ENCODE data around the gene GPR61. TPM values are rescaled to one million over a fixed set of nuclear protein-coding genes. Genes with fewer than 3 reads are reported as not detected.

The GPR61 gene
- polyA plus RNA-seq, 5 donors, result 0.27 to 1.7 (median 0.40) TPM

DNA sequence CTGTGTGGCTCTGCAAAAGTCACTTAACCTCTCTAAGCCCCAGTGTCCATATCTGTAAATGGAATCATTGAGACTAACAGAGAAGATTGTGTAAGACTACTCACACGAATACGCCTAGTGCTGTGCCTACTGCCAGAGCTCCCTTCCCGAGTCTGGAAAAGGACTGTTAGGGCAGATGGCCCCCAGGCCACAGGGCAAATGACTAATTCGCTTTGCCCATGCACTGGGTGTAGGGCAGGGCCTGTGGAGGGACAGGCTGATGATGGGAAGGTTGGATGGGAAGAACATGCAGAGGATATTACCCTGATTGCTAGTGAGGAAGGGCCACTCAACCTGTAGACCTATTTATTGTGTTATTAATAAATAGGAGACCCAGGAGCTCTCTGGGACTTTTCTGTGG is 4.2 kb upstream of the GPR61 start:
- no peak for DNase-seq

DNA sequence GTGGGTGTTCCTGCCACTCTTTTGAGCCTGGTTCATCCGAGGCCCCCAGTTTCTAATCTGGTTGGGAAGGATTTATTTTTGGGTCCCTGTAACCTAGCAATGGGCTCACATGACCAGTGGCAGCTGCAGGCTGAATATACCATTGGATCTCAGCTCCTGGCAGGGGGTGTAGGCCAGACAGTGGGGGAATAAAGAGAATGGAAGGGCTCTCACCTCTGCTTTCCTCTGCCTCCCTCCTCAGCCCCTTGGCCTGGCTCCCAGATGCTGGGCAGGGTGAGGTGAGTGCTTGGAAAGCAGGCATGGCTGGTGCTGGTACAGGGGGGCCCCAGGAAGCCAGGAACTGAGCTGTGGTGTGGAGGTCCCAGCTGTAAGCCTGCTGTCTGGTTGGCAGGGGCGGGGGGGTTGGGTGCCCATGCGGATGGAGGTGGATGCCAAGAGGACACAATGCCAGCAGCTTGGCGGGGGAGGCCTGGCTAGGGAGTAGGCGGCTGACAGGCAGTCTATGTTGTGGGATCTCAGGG is 3.6 kb upstream of the GPR61 start:
- DNase-seq, result no peak

DNA sequence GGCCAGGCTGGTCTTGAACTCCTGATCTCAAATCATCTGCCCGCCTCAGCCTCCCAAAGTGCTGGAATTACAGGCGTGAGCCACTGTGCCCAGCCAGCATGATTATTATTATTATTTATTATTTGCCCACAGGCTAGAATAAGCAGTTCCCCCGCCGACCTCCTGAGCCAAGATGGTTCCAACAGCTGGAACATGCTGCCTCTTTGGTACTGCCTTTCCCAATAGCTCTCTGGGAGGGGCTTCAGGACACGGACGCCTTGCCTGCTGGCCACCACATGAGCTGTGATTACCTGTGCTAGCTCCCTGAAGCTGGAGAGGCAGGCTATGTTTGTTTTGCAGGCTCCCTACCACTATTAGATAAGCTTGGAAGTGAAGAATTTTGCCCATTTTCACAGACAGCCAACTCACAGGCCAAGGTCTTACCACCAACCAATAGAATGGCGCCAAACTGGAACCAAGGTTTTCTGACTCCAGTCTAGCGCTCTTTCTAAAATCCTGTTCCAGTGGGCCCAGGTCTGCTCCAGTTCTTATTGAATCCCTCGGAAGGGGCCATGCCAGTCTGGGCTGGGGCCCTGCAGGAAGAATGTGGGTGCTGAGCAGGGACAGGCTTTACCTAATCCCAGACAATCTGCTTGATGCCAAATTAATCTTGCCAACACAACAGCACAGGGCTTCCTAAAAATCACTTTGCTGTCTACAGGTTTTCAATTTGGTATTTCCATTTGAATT is 2.1 kb upstream of the GPR61 start:
- no peak for DNase-seq

DNA sequence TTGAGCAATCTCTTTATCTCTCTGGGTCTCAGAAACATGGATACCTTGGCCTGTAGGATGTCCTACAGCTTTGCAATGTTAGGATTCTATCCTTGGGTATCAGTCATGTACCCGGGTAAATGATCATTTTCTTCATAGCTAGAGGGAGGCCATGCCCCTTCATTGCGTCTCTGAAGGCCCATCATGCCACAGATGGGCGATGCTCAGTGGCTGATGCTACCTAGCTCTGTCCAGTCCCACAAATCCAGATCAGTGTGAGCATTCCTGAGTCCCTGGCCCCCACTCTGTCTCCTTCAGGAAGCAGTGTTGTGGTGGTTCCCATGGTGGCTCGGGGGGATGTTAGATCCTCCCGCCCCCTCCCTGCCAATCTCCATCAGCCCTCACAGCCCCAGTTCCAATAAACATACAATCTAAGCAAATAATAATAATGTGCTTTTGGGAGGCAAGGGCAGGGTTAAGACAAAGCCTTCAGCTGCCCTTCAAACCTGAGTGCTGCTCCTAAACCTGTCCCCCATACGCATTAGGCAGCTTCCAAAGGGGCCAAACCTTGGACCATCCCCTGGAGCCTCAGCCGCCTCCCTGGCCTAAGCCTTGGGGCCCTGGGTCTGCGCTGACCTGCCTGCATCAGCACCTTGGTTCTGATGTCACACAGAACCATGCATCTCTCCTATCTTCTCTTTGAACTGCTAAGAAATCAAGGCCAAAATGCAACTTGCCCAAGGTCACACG is 681 bp upstream of the GPR61 start:
- DNase-seq, result no peak

DNA sequence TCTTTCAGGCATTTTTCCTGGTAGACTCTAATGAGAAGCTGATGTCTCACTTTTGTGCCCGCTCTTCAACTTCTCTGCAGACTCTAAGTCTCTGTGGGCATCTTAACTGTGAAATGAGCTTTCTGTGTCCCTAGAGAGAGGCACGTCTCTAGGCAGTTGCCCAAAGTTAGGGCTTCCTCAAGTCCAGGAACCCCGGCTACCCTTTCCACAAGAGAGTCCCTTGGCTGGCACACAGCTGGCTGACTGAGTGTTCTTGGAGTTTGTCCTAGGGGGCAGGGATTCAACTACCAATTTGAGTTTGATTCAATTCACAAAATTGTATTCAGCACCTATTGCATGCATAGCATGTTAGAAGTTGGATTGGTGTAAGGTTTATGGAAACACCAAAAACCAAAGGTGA is 1.4 kb downstream of the GPR61 start:
- no peak for DNase-seq

DNA sequence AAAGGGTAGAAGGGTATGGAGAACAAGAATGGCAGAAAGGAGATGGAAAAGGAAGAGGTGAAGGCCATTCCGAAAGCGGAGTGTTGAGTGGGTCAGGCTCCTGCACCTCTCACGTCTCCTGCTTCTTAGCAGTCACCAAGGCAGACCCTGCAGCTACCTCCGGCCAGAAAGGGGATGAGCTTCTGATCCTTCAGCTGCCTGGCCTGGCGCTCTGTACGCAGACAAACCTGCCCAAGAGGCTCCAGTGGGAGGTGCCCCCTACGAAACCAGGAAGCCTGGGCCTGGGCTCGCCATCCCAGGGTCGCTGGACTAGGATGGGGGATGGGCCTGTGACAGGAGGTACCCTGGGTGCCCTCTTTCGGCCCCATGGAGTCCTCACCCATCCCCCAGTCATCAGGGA is 3.0 kb downstream of the GPR61 start:
- no peak for DNase-seq

DNA sequence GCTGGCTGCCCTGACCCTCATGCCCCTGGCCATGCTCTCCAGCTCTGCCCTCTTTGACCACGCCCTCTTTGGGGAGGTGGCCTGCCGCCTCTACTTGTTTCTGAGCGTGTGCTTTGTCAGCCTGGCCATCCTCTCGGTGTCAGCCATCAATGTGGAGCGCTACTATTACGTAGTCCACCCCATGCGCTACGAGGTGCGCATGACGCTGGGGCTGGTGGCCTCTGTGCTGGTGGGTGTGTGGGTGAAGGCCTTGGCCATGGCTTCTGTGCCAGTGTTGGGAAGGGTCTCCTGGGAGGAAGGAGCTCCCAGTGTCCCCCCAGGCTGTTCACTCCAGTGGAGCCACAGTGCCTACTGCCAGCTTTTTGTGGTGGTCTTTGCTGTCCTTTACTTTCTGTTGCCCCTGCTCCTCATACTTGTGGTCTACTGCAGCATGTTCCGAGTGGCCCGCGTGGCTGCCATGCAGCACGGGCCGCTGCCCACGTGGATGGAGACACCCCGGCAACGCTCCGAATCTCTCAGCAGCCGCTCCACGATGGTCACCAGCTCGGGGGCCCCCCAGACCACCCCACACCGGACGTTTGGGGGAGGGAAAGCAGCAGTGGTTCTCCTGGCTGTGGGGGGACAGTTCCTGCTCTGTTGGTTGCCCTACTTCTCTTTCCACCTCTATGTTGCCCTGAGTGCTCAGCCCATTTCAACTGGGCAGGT is 3.8 kb downstream of the GPR61 start:
- no peak for DNase-seq

DNA sequence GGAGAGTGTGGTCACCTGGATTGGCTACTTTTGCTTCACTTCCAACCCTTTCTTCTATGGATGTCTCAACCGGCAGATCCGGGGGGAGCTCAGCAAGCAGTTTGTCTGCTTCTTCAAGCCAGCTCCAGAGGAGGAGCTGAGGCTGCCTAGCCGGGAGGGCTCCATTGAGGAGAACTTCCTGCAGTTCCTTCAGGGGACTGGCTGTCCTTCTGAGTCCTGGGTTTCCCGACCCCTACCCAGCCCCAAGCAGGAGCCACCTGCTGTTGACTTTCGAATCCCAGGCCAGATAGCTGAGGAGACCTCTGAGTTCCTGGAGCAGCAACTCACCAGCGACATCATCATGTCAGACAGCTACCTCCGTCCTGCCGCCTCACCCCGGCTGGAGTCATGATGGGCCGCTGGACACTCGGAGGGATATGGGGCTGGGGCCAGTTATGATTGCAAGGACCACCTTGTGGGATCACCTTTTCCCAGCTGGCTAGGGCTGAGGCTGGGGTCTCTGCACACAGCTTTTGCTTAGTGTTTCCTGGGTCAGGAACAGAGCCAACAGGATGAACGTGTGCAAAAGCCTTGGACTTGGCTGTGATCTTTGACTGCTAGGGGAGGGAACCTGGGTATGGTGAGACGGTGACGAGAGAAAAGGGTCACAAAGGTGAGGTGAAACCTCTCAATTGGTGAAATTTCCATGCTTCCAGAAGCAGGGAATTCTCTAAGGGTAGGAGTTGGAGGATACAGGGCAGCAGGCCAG is 4.5 kb downstream of the GPR61 start:
- DNase-seq, result no peak

DNA sequence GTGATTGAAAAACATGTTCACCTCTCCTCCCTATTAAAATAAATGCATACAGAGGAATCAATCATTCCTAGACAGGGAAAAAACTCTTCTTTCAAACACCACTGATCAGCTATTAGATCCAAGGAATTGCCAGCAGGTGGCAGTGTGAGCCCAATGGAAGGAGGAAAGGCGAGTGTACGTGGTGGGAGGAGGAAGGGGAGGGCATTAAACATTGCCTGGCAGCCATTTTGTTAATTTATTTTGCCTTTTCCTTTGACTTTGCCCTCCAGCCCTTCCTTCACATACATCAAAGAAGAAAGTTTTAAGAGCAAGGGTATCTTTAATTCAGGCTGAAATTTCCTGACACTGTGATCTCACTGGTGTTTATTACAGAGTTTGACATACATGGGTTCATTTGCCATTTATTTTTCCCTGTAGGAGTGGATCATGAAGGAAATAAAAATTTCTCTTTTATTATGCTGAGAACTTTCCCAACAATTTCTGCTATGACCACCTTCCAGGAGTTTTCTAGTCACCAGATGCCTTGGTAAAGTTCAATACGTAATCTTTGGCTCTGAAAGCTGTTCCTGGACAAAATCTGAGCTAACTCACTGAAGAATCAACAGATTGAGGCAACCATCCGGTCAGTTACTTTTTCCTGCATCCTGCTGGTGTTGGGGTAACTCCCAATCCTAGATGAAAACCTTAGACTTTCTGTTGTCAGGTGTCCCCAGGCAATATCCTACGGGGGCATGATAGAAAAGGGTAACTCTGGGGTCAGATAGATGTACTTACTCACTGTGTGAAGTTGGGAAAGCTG is 6.8 kb downstream of the GPR61 start:
- DNase-seq, result peak; percentile 78 to 89

DNA sequence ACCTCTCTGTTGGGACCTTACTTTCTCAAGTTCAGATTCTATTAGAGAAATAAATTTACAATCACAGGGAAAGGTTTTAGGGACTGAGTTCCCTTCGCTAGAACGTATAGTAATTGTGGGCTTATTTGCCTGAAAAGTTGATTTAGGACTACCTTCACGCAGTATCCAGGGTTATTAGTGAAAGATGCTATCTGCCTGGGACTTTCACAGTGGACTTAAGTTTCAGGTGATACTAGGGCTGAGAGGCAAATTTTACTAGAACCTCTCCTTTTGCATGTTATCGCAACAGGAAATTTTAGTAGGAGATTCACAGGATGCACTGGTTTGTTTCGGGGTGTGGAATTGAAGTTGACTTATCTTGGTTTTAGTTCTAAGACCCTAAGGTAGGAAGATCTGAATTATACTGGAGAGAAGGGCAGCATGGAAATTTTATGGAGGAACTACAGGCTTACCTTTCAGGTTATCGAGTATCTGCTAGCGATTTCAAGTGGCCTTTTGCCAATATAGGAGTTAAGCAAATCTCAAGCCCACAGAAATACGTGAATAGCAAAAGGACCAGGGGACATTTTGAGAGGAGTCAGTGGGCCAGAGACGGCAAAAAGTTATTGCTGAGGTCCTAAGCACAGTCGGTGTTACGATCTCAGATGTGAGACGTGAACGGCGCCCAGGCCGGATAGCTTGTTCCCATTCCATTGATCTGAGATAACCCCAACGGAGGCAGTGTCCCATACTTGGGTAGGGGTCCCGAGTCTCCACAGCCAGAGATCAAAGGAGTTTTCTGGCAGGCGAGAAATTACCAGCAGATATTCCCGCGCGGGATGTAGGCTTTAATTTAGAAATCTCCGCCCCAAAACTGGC is 8.0 kb downstream of the GPR61 start:
- DNase-seq, result no peak

DNA sequence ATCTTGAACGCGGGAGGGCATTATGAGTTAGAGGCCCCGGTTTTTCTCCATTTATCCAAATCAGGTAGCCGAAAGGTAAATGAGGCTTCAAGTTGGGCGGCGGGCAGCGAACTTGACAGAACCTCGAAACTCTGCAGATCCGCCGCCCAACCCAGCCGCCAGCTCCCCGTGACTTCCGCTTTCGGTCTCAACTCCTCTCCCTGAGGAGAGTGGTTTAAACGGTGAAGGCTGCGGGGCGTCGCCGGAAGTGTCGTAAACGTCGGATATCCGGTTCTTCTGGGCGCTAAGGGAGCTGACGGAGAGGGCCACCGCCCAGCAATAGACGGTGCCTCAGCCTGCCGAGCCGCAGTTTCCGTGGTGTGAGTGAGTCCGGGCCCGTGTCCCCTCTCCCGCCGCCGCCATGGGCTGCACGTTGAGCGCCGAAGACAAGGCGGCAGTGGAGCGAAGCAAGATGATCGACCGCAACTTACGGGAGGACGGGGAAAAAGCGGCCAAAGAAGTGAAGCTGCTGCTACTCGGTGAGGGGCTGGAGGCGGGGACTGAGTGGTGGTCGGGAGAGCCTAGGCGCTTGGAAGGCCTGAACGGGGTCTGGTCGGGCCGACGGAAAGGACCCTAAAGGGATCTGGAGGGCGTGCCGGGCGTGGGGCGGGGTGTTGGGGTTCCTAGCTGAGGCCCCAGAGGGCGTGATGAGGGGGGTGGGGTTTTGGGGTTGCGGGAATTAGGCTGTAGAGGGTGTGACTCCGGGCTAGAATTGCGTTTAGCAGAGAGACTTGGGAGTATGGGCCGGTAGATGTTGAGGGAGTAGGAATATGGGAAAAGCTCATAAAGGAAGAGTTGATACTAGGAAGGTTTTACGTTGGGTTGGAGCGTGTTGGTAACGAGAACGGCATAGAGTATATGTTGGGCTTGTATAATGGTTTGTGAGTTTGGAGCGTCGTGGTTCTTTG is 8.9 kb downstream of the GPR61 start, which contains the start of gene GNAI3:
Gene GNAI3, plus strand, starts transcription at position 295 of the 947 bp plus-strand sequence. Its CDS starts 106 bp downstream, at position 401.
- peak; percentile 94 to 96 for DNase-seq

DNA sequence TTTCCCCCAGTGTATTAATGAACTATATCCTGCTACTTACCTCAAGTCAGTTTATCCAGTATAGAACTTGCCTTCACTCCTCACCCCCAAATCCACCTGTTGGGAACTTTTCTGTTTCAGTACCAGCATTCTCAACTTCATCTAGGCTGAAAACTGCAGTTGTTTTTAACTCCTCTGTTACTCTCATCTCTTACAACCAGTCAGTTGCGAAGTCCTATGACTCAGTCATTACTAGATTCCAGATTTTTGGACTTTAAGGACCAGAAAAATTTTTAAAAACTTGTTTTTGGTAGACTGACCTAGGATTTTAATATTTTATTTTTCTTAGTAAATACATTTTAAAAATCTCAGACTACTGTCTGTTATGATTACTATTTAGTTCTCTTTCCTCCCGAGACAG is 16.9 kb downstream of the GPR61 start:
- no peak for DNase-seq

DNA sequence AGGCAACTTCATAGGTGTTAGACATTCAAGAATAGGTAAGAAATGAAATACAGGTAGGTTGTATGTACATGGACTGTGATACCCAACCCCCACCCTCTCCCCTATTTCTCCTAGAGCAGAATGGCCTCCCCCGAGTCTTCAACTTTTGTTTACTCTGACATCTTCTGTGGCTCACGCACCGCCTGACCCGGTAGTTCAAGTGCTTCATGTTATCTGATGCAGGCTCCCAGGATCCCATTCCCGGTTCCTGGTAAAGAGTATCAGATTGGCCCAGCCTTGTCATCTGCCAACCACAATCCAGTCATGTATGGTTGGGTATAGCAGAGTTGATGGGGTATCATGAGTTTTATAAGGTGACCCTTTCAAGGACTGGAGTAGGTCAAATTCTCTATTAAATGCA is 17.8 kb downstream of the GPR61 start:
- DNase-seq, result no peak

DNA sequence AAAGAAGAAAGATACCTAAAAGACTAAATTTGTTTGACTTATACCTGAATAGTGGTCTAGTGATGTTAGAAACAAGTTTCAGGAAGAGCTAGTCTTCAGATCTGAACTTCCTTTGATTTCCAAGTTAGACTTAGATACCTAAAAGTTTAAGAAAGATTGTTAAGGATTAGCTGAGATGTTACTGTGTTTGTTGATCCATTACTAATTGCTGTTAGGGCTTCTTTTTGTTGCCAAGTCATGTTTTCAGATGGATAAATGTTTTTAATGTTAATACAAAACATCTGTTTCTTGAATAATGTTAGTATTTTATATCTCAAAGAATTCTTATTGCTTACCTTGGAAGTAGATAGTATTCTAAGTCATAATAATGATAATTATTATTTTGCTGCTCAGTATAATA is 20.3 kb downstream of the GPR61 start:
- no peak for DNase-seq

DNA sequence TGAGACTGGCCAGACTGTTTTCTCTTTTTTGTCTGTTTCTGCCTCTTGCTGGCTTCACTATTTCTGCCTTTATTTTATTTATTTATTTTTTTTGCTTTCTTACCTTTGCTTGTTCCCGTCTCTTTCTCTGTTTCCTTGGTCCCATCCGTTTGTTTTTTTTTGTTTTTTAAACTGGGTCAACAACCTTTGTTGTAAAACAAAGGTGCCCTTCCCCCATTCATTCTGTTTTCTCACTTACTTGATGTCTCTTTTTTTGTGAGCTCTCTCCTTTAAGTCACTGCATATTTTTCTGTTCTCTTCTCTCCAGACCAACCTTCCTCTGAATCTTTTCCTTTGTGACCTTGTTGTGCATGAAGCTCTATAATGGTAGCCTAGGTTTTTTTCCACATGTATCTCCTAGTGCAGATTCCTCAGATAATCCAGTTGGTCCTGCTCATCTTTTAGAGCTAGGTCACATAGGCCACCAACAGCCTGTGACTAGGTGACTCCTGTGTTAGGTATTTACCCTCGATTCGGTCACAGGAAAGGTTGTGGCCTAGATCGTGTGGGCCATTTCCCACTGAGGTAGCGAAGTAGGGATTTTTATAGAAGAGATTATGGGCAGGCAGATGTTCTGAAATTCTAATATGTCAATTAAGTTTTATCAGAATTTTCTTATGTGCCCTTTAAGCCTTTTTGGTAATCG is 24.7 kb downstream of the GPR61 start:
- DNase-seq, result no peak

DNA sequence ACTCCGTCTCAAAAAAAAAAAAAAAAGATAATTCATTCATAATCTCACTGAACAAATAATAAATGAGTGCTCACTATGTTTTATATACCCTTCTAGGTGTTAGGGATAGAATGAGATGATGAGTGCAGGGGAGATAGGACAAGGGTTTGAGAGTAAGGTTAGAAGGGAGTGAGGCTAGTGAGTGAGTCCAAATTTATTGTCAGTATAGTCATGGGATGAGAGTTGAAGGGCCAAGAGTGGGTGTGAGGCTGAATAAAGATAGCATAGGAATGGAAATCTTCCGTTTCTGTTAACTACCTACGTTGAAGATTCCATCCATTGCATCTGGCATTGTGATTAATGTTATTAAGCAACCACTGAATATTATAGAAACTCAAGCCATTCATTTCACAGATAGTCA is 25.6 kb downstream of the GPR61 start:
- DNase-seq, result no peak

DNA sequence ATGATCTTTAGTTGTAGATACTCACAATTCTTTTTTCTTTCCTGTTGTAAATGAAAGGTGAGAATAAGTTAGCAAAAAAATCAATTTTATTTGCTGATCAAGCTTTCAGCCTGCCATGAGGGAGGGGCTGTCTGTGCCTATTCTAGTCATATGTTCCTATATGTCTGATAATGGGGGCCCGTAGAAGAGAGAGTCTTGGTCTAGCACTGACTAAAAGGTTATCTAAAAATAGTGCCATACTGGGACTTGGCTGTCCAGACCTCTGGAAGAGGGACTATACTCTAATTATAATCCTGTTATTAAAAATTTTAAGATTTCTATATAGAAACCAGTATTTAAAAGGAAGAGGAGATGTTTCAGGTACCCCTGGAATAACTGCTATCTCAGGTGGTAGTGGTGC is 27.3 kb downstream of the GPR61 start:
- no peak for DNase-seq
